ENCODE measurements around the gene AMFR.

GRCh38 chr16:56329887-56330286 is 95.5 kb downstream of the AMFR start:
- TF ChIP-seq CTCF (IDR thresholded peaks at IDR 0.05) (no peak), POLR2A (IDR thresholded peaks at IDR 0.05) (no peak)

All from uterus (tissue), 2 donors.